Omental fat pad (tissue), 4 donors: Measurements from ENCODE around the gene HMGCLL1. TPM values are rescaled to one million over a fixed set of nuclear protein-coding genes. Genes with fewer than 3 reads are reported as not detected.

Experiments used
- ATAC-seq: fragments of 150-250 bp; one replicate; pipeline ENCODE4 v1.9.1; 2016; ENCODE audit warnings: mild to moderate bottlenecking, moderate library complexity; ENCODE audit not compliant: low FRiP score
- DNase-seq: peaks from one replicate; pipeline ENCODE4 v3.0.0-alpha.2; 2019; ENCODE audit warnings: low spot score
- CTCF ChIP-seq, 3 donors: fragments of 450-650 bp; IDR thresholded peaks; one replicate each; pipeline ENCODE4 v1.5.1; 2016 to 2017; ENCODE audit warnings: antibody characterized with exemption in 3 of 3, mild to moderate bottlenecking in 3 of 3, moderate library complexity in 2 of 3
- total RNA-seq, 4 donors: library from RNA; depleted of rRNA; stranded (reverse); fragments of >200 nt; gene quantifications; one replicate each; pipeline ENCODE4 v1.1.0, GENCODE V29; 2016

HMGCLL1 gene
- 1 to 10 TPM in 2 of 4 donors, under 1 TPM in 2; 0.82 to 4.1 (median 1.2) TPM for total RNA-seq

DNA sequence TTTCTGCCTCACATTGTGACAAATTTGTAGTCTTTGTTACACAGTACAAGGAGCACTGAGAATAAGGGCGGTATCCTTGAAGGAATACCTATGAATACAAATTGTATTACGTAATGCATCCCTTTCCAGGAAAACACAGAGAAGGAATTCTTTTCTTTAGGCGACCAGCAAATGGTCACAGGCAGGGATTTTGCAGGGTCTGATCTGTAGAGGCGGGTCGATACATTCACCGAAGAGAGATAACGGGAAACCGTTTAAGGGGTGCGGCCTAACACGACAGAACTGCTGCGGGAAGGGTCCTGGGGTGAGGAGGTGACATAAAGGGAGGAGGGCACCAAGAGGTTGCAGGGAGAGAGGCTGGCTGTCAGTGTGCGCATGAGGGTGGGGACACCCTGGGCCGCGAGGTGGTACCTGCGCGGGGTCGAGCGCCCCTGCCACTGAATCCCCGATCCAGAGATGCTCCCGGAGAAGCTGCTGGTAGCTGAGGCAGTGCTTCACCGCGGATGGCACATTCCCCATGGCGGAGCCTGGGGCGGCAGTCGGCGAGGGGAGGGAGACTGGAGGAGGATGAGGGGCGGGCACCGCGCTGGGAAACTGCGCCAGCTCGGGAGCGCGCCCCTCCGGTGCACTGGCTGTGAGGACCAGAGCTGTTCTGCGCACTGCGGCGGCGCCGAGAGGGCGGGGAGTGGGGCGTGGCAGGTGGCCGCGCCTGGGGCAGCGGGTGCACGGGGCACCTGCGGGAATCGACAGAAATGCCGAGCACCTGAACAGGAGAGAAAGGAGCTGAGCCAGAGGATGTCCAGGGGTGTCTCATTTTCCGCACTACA, at the start of gene HMGCLL1:
HMGCLL1 (minus strand) TSS at position 656 of the 827 bp plus-strand sequence; CDS start at position 519, 137 bp downstream.
- DNase-seq (no peak), ATAC-seq (peak; percentile 41)
- TF ChIP-seq CTCF (IDR thresholded peaks at IDR 0.05): no peak

GRCh38 chr6:55621993-55622392, 43.0 kb upstream of the HMGCLL1 start:
- DNase-seq: no peak
- ATAC-seq: no peak
- TF ChIP-seq CTCF (IDR thresholded peaks at IDR 0.05): no peak

GRCh38 chr6:55621244-55621643, 42.3 kb upstream of the HMGCLL1 start:
- DNase-seq (no peak), ATAC-seq (no peak)
- no peak for TF ChIP-seq CTCF (IDR thresholded peaks at IDR 0.05)

- no peak for TF ChIP-seq CTCF (IDR thresholded peaks at IDR 0.05)
- no peak for ATAC-seq
- DNase-seq: no peak
These were observed 38.3 kb upstream of the HMGCLL1 start for GRCh38 chr6:55617272-55617671.

DNA sequence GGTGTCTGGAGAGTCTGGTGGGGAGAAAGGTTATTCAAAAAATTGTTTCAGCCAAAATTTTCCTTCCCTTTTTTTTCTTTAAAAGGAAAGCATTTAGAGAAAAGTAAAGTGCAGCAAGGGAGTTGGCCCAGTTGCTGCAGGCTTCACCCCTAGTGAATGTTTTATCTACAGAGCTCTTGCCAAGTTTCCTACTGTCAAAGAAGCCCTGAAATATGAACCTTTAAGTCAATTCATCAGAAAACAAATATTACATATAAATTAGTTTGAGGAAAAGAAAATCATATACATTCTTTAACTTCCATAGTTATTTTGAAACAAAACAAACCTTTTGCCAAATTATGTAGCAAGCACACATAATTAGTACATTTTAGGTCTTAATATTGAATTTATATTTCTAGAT, 25.0 kb upstream of the HMGCLL1 start:
- DNase-seq (no peak), ATAC-seq (no peak)
- TF ChIP-seq CTCF (IDR thresholded peaks at IDR 0.05): no peak

DNA sequence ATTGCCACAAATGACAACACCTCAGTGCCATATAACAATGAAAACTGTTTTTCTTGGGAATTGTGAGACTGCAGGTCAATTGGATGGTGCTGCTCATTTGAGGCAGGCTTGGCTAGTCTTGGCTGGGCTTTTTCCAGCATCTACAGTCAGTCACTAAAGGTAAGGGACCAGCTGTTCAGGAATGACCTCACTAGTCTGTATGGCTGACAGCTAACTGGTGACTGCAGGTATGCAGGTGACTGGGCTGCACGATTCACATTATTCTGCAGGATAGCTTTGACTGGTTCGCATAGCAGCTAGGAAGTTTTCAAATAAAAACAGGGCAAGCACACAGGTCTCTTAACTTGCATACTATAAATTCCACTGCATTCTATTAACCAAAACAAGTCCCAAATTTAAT, 22.1 kb upstream of the HMGCLL1 start:
- no peak for ATAC-seq
- TF ChIP-seq CTCF (IDR thresholded peaks at IDR 0.05): no peak

DNA sequence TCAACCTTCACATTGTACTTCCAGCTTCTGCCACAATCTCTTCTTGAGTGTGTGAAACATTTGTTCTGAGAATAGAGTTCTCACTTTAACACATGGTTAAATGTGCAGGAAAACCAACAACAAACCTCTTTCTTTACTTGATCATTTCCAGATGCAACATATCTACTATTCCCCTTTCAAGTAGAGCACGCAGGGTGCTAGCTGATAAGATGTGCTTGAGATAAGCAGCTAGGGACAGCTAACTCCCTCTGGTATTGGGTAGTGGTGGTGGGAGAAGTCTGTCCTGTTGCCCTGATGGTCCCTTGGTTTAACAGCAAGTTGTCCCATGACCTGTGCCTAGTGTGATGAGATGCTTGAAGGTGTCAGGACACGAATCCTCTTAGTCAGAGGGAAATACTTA, 15.4 kb upstream of the HMGCLL1 start:
- ATAC-seq: no peak
- DNase-seq: no peak
- no peak for TF ChIP-seq CTCF (IDR thresholded peaks at IDR 0.05)

More for the DNA sequence above, 22.1 kb upstream of the HMGCLL1 start:
- no peak for DNase-seq
